Nephron progenitor cell (in vitro differentiated cells): Measurements from ENCODE around the gene BAG2.

Experiments
- DNase-seq: peaks from one replicate; pipeline ENCODE4 v3.0.0; 2021
- H3K27ac Mint-ChIP-seq: 2 replicates; pipeline ENCODE4 v1.8.0; 2021; ENCODE audit warnings: mild to moderate bottlenecking, moderate library complexity, mixed read lengths
- H3K27me3 Mint-ChIP-seq: 2 replicates; pipeline ENCODE4 v1.8.0; 2021; ENCODE audit warnings: mild to moderate bottlenecking, low read depth, mixed read lengths; ENCODE audit not compliant: poor library complexity
- H3K36me3 Mint-ChIP-seq: 2 replicates; pipeline ENCODE4 v1.8.0; 2021; ENCODE audit warnings: low read depth, mixed read lengths
- H3K4me1 Mint-ChIP-seq: 2 replicates; pipeline ENCODE4 v1.8.0; 2021; ENCODE audit warnings: mixed read lengths
- H3K4me3 Mint-ChIP-seq: 2 replicates; pipeline ENCODE4 v1.8.0; 2021; ENCODE audit warnings: mild to moderate bottlenecking, moderate library complexity, mixed read lengths
- H3K9me3 Mint-ChIP-seq: 2 replicates; pipeline ENCODE4 v1.8.0; 2021; ENCODE audit warnings: mild to moderate bottlenecking, moderate library complexity, mixed read lengths
- CTCF ChIP-seq: fragments of 200-600 bp; sonication (generic); IDR thresholded peaks from 2 replicates; pipeline ENCODE4 v1.5.0; 2021; ENCODE audit warnings: antibody characterized with exemption

Gene BAG2

GRCh38 chr6:57147401-57147800 is 24.7 kb upstream of the BAG2 start:
- Mint-ChIP-seq H3K27me3 (no peaks in the 10 kb centered on the region), H3K36me3 (peaks cover 90% of the 10 kb centered on the region), H3K27ac (no peak overlapping the region), H3K4me3 (no peak overlapping the region), H3K4me1 (peaks cover 9% of the 10 kb centered on the region), H3K9me3 (no peaks in the 10 kb centered on the region)
- DNase-seq, result no peak
- TF ChIP-seq CTCF, result no peak

GRCh38 chr6:57147955-57148858 is 23.9 kb upstream of the BAG2 start:
- H3K27ac Mint-ChIP-seq, result no peak overlapping the region
- no peak for TF ChIP-seq CTCF

GRCh38 chr6:57158658-57159057 is 13.5 kb upstream of the BAG2 start:
- H3K4me3 Mint-ChIP-seq, result no peak overlapping the region
- no peak for TF ChIP-seq CTCF
- peaks cover 3% of the 10 kb centered on the region for H3K27me3 Mint-ChIP-seq
- no peak overlapping the region for H3K27ac Mint-ChIP-seq
- peaks cover 47% of the 10 kb centered on the region for H3K36me3 Mint-ChIP-seq
- H3K9me3 Mint-ChIP-seq, result peaks cover 6% of the 10 kb centered on the region
- DNase-seq, result no peak
- H3K4me1 Mint-ChIP-seq, result no peaks in the 10 kb centered on the region

More at GRCh38 chr6:57147955-57148858, 23.9 kb upstream of the BAG2 start:
- H3K4me1 Mint-ChIP-seq, result peaks cover 9% of the 10 kb centered on the region
- H3K4me3 Mint-ChIP-seq, result no peak overlapping the region
- DNase-seq, result no peak
- H3K9me3 Mint-ChIP-seq, result no peaks in the 10 kb centered on the region
- H3K36me3 Mint-ChIP-seq, result peaks cover 86% of the 10 kb centered on the region
- H3K27me3 Mint-ChIP-seq, result no peaks in the 10 kb centered on the region

GRCh38 chr6:57159127-57159526 is 13.0 kb upstream of the BAG2 start:
- H3K27ac Mint-ChIP-seq, result no peak overlapping the region
- peaks cover 11% of the 10 kb centered on the region for H3K9me3 Mint-ChIP-seq
- H3K4me3 Mint-ChIP-seq, result no peak overlapping the region
- DNase-seq, result no peak
- peaks cover 3% of the 10 kb centered on the region for H3K27me3 Mint-ChIP-seq
- no peak for TF ChIP-seq CTCF
- H3K4me1 Mint-ChIP-seq, result no peaks in the 10 kb centered on the region
- H3K36me3 Mint-ChIP-seq, result peaks cover 47% of the 10 kb centered on the region

- Mint-ChIP-seq H3K4me1 (no peaks in the 10 kb centered on the region), H3K27me3 (peaks cover 3% of the 10 kb centered on the region), H3K27ac (no peak overlapping the region), H3K4me3 (no peak overlapping the region), H3K36me3 (peaks cover 62% of the 10 kb centered on the region), H3K9me3 (peaks cover 29% of the 10 kb centered on the region)
- no peak for DNase-seq
- no peak for TF ChIP-seq CTCF
These were observed 10.1 kb upstream of the BAG2 start for GRCh38 chr6:57162028-57162427.

GRCh38 chr6:57162516-57162915 is 9.6 kb upstream of the BAG2 start:
- Mint-ChIP-seq H3K27ac (no peak overlapping the region), H3K9me3 (peaks cover 29% of the 10 kb centered on the region), H3K27me3 (peaks cover 3% of the 10 kb centered on the region), H3K4me3 (no peak overlapping the region), H3K4me1 (no peaks in the 10 kb centered on the region), H3K36me3 (peaks cover 67% of the 10 kb centered on the region)
- TF ChIP-seq CTCF, result no peak
- no peak for DNase-seq
